Tibial nerve (tissue), 3 donors: ENCODE data around the gene TMEM95.

ENCODE experiments used
- CTCF ChIP-seq, 5 experiments: fragments of 200-600 bp in 3 of 5; fragments of 450-650 bp in 2 of 5; sonication (generic) in 3 of 5; IDR thresholded peaks; one replicate each; pipeline ENCODE4 v1.5.1; 2016 to 2019; ENCODE audit warnings: antibody characterized with exemption in 5 of 5, mild to moderate bottlenecking in 3 of 5, moderate library complexity in 2 of 5
- POLR2A ChIP-seq, 2 donors: fragments of 450-650 bp; IDR thresholded peaks; one replicate each; pipeline ENCODE4 v1.6.1; 2017; ENCODE audit warnings: antibody characterized with exemption in 2 of 2, mild to moderate bottlenecking in 2 of 2, moderate library complexity in 2 of 2

- TF ChIP-seq CTCF (IDR thresholded peaks at IDR 0.05) (no peak), POLR2A (IDR thresholded peaks at IDR 0.05) (no peak)
Measured at GRCh38 chr17:7321466-7321865, 33.5 kb upstream of the TMEM95 start.
